HG03175 (cell line): ENCODE results near the gene UMAD1.

ENCODE experiments used
- ATAC-seq: cut with Tn5 transposase; IDR thresholded peaks from one replicate; pipeline ENCODE4 v1.9.1; 2021; ENCODE audit warnings: mild to moderate bottlenecking, moderate library complexity; ENCODE audit not compliant: unreplicated experiment

UMAD1 gene

DNA sequence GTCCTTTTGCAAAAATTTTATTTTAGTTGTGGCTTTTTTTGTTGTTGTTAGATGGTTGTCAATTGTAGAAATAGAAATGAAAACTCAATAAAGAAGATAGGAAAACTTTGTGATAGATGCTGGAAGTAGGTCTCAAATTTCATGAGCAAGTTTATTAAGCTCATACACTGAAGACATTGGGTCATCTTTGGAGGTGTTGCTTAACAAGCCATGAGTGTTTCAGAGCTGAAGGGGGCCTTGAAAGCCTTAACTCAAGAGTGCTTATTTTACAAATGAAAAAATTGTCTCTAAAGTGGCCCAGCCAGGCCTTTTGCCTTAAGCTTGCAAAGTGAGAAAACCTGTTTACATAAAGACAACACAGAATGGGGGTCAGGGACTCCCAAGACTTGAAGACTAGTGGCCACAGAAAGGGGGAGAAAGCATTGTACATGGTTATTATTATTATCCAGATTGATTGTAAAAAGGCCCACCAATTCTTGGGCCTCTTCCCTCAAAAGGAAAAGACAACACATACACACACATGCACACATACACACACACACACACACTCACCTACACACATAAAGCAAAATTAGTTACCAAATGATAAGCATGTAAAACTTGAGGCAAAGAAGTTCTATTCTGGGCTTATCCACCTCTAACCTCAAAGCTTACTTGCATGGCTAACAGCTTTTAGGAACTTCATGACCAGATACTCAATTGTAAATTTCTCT is 278.3 kb downstream of the UMAD1 start:
- no peak for ATAC-seq

DNA sequence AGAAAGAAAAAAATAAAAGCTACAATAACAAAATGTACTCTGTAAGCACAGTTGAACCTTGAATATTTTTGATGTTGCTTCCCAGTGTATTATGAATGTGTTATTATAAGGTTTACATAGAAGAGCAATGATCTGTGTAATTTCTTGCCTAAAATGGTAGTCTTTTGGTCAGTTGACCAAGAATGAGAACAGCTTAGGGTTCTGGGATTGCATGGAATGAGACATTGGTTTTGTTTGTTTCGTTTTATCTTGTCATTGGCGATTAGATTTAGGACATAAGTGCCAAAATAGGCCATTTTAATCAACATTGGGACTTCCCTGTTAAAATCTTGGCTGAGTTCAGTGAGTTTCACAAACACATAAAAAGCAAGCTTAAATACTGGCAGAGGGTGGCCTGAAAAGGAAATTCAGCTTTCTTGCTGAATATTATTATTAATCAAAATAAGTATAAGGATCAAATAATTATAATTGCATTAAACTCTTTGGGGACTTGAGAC is 278.9 kb downstream of the UMAD1 start:
- ATAC-seq: no peak

GRCh38 chr7:7920056-7920455 is 279.5 kb downstream of the UMAD1 start:
- ATAC-seq: no peak

DNA sequence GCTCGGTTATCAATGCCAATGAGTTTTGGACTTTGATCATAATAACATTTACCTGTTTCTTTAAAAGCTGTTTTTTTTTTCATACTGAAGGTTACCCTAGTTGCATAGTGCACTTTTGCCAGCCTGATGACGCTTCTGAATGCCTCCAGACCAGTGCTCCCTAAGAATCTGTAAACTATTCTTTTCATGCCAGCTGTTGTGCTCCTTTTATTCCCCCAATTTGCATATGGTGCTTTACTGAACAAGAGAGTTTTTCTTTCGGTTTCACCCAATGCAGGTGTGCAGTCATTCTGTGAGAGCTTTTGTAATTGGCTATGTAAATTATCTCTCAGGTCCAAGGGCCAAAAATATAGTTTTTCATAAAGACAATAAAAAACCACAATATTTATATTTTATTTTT is 279.9 kb downstream of the UMAD1 start:
- ATAC-seq: peak; percentile 98

DNA sequence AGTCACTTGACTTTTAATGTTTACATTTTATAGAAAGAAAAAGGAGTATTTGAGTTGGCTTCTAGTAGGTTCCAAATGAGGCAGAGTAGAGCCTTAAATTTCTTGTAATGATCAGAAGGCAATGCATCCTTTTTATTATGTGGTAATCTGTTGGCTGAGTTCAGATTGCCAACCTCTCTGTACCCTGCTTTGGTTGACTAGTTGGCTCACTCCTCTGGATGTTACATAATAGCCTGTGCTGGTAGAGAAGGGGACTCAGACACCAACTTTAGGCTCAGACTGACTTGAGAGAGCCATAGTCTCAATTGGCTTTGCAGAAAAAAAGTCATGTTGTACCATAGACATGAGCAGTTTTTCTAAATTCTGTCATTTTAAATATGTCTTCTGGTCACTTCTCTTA is 281.3 kb downstream of the UMAD1 start:
- no peak for ATAC-seq

DNA sequence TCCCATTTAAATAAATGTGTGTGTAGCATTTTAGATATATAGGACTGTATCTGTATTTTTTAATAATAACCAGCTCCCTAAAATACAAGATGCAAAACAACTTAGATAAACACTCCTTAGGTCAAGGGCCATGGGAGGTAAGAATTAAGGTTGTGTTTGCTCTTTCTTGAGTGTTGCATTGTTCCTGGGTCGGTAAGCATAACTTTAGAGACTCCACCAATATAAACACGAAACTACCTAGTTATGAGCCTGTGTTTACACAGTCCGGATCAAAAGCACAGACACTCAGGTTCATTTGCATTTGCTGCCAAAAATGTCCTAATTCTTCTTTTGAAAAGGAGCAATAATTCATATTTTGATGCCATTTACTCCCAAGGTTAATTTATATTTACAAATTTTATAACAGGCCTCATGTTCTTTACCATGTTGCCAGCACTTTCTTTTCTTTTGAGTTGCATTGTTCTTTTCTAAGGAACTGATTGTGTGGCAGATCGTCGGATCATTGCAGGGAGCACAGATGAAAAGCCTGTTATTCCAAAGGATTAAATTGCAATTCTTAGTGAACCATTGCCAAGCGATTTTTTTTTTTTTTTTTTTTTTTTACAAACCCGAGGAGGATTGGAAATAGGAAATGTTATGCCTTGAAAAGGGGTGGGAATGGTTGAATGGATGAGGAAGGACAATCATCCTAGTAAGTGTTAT is 282.3 kb downstream of the UMAD1 start:
- no peak for ATAC-seq

DNA sequence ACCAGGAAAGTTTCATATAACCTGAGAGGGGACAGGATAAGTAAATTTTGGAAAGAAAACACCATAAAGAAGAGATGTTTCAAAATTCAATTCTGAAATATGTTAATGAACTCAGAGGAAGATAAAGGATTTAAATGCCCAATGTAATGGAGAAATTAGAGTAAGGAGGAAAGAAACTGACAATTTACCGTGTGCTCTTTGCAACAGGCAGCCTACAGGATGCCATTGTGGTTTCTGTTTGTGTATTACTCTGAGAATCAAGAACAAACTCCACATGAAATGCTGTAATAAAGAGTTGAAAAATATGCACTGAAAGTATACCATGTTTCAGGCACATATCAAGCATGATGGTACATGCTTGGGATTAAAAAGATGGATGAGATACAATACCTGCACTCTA is 283.3 kb downstream of the UMAD1 start:
- no peak for ATAC-seq

DNA sequence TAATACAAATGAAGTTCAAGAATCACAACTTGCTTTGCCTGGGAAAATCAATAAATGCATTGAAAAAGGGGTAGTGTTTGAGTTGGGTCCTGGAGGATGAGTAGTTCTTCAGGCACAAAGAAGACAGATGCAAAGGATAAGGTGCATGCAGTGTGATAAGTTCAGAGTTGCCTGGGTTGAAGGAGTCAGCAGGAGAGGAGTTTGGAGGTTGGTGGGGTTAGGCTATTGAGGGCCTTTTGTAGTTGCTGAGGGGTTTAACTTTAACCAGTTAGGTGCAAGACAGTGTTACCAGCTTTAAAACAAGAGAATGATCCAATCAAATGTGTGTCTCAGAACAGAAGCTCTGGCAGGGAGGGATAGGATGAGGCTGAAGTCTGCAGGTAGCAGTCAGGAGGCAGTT is 283.8 kb downstream of the UMAD1 start:
- ATAC-seq: no peak
